ENCODE measurements around the gene SLC10A1.

SLC10A1 gene

GRCh38 chr14:69808919-69809808 is 12.1 kb upstream of the SLC10A1 start:
- DNase-seq: no peak

GRCh38 chr14:69807192-69807591 is 10.2 kb upstream of the SLC10A1 start:
- no peak for DNase-seq

GRCh38 chr14:69804902-69805301 is 7.9 kb upstream of the SLC10A1 start:
- DNase-seq: no peak

GRCh38 chr14:69803753-69804152 is 6.7 kb upstream of the SLC10A1 start:
- no peak for DNase-seq

- DNase-seq: no peak
Measured at GRCh38 chr14:69798339-69798735, 1.3 kb upstream of the SLC10A1 start.

GRCh38 chr14:69797573-69798338 is 715 bp upstream of the SLC10A1 start:
- DNase-seq: no peak

GRCh38 chr14:69795691-69796090 is 1.4 kb downstream of the SLC10A1 start:
- DNase-seq: no peak

GRCh38 chr14:69794791-69795190 is 2.2 kb downstream of the SLC10A1 start:
- DNase-seq: no peak

- DNase-seq: no peak
Measured at GRCh38 chr14:69792887-69793421, 4.1 kb downstream of the SLC10A1 start.

- DNase-seq: no peak
Measured at GRCh38 chr14:69789118-69789640, 7.9 kb downstream of the SLC10A1 start.

- peak; percentile 69 for DNase-seq
Measured at GRCh38 chr14:69786603-69787002, 10.4 kb downstream of the SLC10A1 start.

GRCh38 chr14:69784942-69785341 is 12.1 kb downstream of the SLC10A1 start:
- no peak for DNase-seq

GRCh38 chr14:69780952-69781351 is 16.1 kb downstream of the SLC10A1 start:
- DNase-seq: no peak

- no peak for DNase-seq
Measured at GRCh38 chr14:69780092-69780491, 16.9 kb downstream of the SLC10A1 start.

GRCh38 chr14:69779088-69779487 is 18.0 kb downstream of the SLC10A1 start:
- DNase-seq: no peak

GRCh38 chr14:69776875-69777453 is 20.1 kb downstream of the SLC10A1 start:
- DNase-seq: no peak

GRCh38 chr14:69775012-69775411 is 22.0 kb downstream of the SLC10A1 start:
- no peak for DNase-seq

GRCh38 chr14:69773571-69774276 is 23.3 kb downstream of the SLC10A1 start:
- no peak for DNase-seq

GRCh38 chr14:69772082-69773017 is 24.7 kb downstream of the SLC10A1 start:
- DNase-seq: no peak

- DNase-seq: no peak
Measured at GRCh38 chr14:69771136-69771535, 25.9 kb downstream of the SLC10A1 start.

- no peak for DNase-seq
Measured at GRCh38 chr14:69770559-69770958, 26.5 kb downstream of the SLC10A1 start.
